Lung (tissue), 12 donors: ENCODE measurements around the gene CANT1. TPM values are rescaled to one million over a fixed set of nuclear protein-coding genes. Genes with fewer than 3 reads are reported as not detected.

Source experiments
- ATAC-seq: fragments of 200-7000 bp; cut with Tn5 transposase; one replicate; pipeline ENCODE4 v1.9.1; 2020; ENCODE audit warnings: moderate number of reproducible peaks; ENCODE audit not compliant: insufficient read depth, low FRiP score
- DNase-seq, 3 donors: peaks; one replicate each; pipeline ENCODE4 v3.0.0-alpha.2; 2013 to 2017
- H3K27ac ChIP-seq, 2 donors: one replicate each; pipeline ENCODE4 v1.5.1; 2013; ENCODE audit warnings: mild to moderate bottlenecking in 2 of 2, moderate library complexity in 2 of 2, control low read depth in 1 of 2, inconsistent platforms in 1 of 2, low read depth in 1 of 2, low read length in 1 of 2
- H3K27me3 ChIP-seq, 3 donors: one replicate each; pipeline ENCODE4 v1.5.1; 2013; ENCODE audit warnings: low read length in 2 of 3; ENCODE audit not compliant: control insufficient read depth in 3 of 3, insufficient read depth in 3 of 3
- H3K36me3 ChIP-seq, 4 donors: one replicate each; pipeline ENCODE4 v1.5.1; 2013; ENCODE audit warnings: low read length in 4 of 4, mild to moderate bottlenecking in 1 of 4, moderate library complexity in 1 of 4; ENCODE audit not compliant: control insufficient read depth in 4 of 4, insufficient read depth in 4 of 4
- H3K4me1 ChIP-seq, 5 donors: one replicate each; pipeline ENCODE4 v1.5.1; 2013; ENCODE audit warnings: low read length in 5 of 5, mild to moderate bottlenecking in 2 of 5, moderate library complexity in 1 of 5; ENCODE audit not compliant: control insufficient read depth in 5 of 5, insufficient read depth in 5 of 5
- H3K4me3 ChIP-seq: one replicate; pipeline ENCODE4 v1.5.1; 2013; ENCODE audit warnings: mild to moderate bottlenecking, control low read depth, moderate library complexity
- H3K9ac ChIP-seq, 2 donors: one replicate each; pipeline ENCODE4 v1.5.1; 2013; ENCODE audit warnings: low read length in 2 of 2, control low read depth in 1 of 2; ENCODE audit not compliant: insufficient read depth in 1 of 2
- H3K9me3 ChIP-seq, 4 donors: one replicate each; pipeline ENCODE4 v1.5.1; 2013; ENCODE audit warnings: low read length in 3 of 4, mild to moderate bottlenecking in 1 of 4, moderate library complexity in 1 of 4; ENCODE audit not compliant: control insufficient read depth in 4 of 4, insufficient read depth in 3 of 4
- CTCF ChIP-seq: IDR thresholded peaks from 2 replicates; pipeline ENCODE4 v1.5.1; 2012; ENCODE audit warnings: mild to moderate bottlenecking; ENCODE audit errors: control extremely low read depth, extremely low read depth
- WGBS, 2 donors: extraction: QIAGEN DNeasy Blood & Tissue Kit; methylation state at CpG; one replicate each; pipeline ENCODE4 v1.1.7; 2013; 5-methylcytosine and 5-hydroxymethylcytosine counted together
- polyA plus RNA-seq, 2 donors: library from polyadenylated mRNA; stranded (reverse); fragments of 200-250 nt; gene quantifications; one replicate each; pipeline ENCODE4 v1.2.1, GENCODE V29; 2013
- total RNA-seq, 2 donors: library from RNA; depleted of rRNA in 1 of 2; stranded (reverse); fragments of >200 nt in 1 of 2; gene quantifications; one replicate each; pipeline ENCODE4 v1.2.1, GENCODE V29; 2014 to 2021
- donor health status: control.
- donor health status: control.
- donor health status: Bipolar disorder and iron deficiency.
- donor health status: healthy.
- donor health status: DM: yes; HTN: yes; CAD: no.

The CANT1 gene
- total and polyA plus RNA-seq, 4 donors: 8.5 to 75.8 (median 48.7) TPM

GRCh38 chr17:79026376-79027273, 17.1 kb upstream of the CANT1 start:
- Histone ChIP-seq H3K27ac (peak overlapping the region; percentile 7 to 76), H3K36me3 (no peaks in the 10 kb centered on the region), H3K9me3 (peaks cover 0 to 2% (median 0%) of the 10 kb centered on the region in 4 donors), H3K9ac (no peak overlapping the region), H3K4me1 (peaks cover 4 to 39% (median 11%) of the 10 kb centered on the region in 5 donors), H3K27me3 (peaks cover 0 to 52% (median 9%) of the 10 kb centered on the region in 3 donors), H3K4me3 (no peak overlapping the region)
- DNase-seq (peak in 1 of 3 donors; percentile 50), ATAC-seq (no peak)
- WGBS, 2 donors: 60 to 70% methylated on average over 16 of the region's 16 CpGs
- no peak for TF ChIP-seq CTCF

GRCh38 chr17:79024901-79025737, 15.6 kb upstream of the CANT1 start:
- Histone ChIP-seq H3K36me3 (no peaks in the 10 kb centered on the region), H3K9ac (no peak overlapping the region), H3K9me3 (peaks cover 0 to 2% (median 0%) of the 10 kb centered on the region in 4 donors), H3K4me3 (no peak overlapping the region), H3K4me1 (peaks cover 4 to 47% (median 16%) of the 10 kb centered on the region in 5 donors), H3K27ac (peak overlapping the region; percentile 44 to 82), H3K27me3 (peaks cover 0 to 62% (median 9%) of the 10 kb centered on the region in 3 donors)
- ATAC-seq: no peak
- 55 to 67% methylated on average over 31 of the region's 31 CpGs for WGBS, 2 donors
- DNase-seq: no peak
- TF ChIP-seq CTCF: no peak

- Histone ChIP-seq H3K36me3 (no peaks in the 10 kb centered on the region), H3K27ac (peak within 1 kb of the TSS; percentile 62 to 82), H3K9me3 (no peaks in the 10 kb centered on the region), H3K4me3 (peak within 1 kb of the TSS; percentile 42), H3K4me1 (peaks cover 8 to 51% (median 16%) of the 10 kb centered on the region in 5 donors), H3K27me3 (peaks cover 0 to 64% (median 9%) of the 10 kb centered on the region in 3 donors), H3K9ac (peak within 1 kb of the TSS in 1 of 2 donors; percentile 23)
- no peak for ATAC-seq
- 2% methylated on average over 67 to 77 of the region's 77 CpGs for WGBS, 2 donors
- DNase-seq: peak; percentile 64 to 81 (median 75)
- no peak for TF ChIP-seq CTCF
Observed at GRCh38 chr17:79023886-79024771, 14.6 kb upstream of the CANT1 start, which contains the start of gene C1QTNF1. Gene C1QTNF1 (plus strand): TSS chr17:79024169. CDS start chr17:79043969, 19,800 bp downstream.
